GM12878 (cell line): ENCODE measurements around the gene ASB3. TPM values are rescaled to one million over a fixed set of nuclear protein-coding genes. Genes with fewer than 3 reads are reported as not detected.

Source experiments
- ATAC-seq: fragments of 200-7000 bp; cut with Tn5 transposase; 3 replicates; pipeline ENCODE4 v1.9.1; 2020; ENCODE audit warnings: mild to moderate bottlenecking, moderate library complexity
- BruUV-seq: library from RNA; stranded (reverse); fragments of 400-500 nt; replicated peaks from 2 replicates; lab custom pipeline; 2021; lab: Mats Ljungman, UMichigan
- CTCF ChIA-PET: fragments of 300-600 bp; sonication (Branson Sonifier 250); formaldehyde crosslinking; extraction: SDS; loops from one replicate; lab custom pipeline; 2021; ENCODE audit warnings: inconsistent platforms; lab: Yijun Ruan, JAX
- POLR2A ChIA-PET: fragments of 350-600 bp; formaldehyde crosslinking; extraction: SDS; loops from one replicate; lab custom pipeline; 2021; ENCODE audit warnings: inconsistent platforms; lab: Charles Lee
- RAD21 ChIA-PET: fragments of 300-600 bp; sonication (Branson Sonifier 250); formaldehyde crosslinking; loops from one replicate; lab custom pipeline; 2023; ENCODE audit warnings: antibody characterized with exemption; ENCODE audit not compliant: unreplicated experiment; lab: Charles Lee
- SMC1A ChIA-PET: fragments of 300-600 bp; sonication (Branson Sonifier 250); formaldehyde crosslinking; loops from one replicate; lab custom pipeline; 2023; ENCODE audit not compliant: unreplicated experiment, uncharacterized antibody; lab: Charles Lee
- DNase-seq: peaks from one replicate; pipeline ENCODE4 v3.0.0-alpha.2; 2011; ENCODE audit warnings: low read depth, low spot score
- FAIRE-seq: peaks from 3 replicates; lab custom pipeline; 2011; peaks lifted over from hg19 to GRCh38; lab: Jason Lieb, UNC
- H2AFZ ChIP-seq: 2 replicates; pipeline ENCODE4 v1.6.0; 2011; ENCODE audit warnings: low read depth, low read length, control low read depth; ENCODE audit not compliant: control insufficient read depth
- H3K27ac ChIP-seq: 2 replicates; pipeline ENCODE4 v1.5.1; 2011; ENCODE audit warnings: control low read depth; ENCODE audit not compliant: control insufficient read depth, insufficient read depth
- H3K27me3 ChIP-seq, 2 experiments: replicated peaks in 1 of 2; 2 replicates each; pipeline versions ENCODE4 v1.6.0 to v1.6.1; 2011; ENCODE audit warnings: low read length in 1 of 2; ENCODE audit not compliant: control insufficient read depth in 2 of 2, insufficient read depth in 2 of 2
- H3K36me3 ChIP-seq, 2 experiments: 2 replicates each; pipeline ENCODE4 v1.5.1; 2011; ENCODE audit warnings: low read length in 1 of 2; ENCODE audit not compliant: control insufficient read depth in 2 of 2, insufficient read depth in 2 of 2
- H3K4me1 ChIP-seq: 2 replicates; pipeline ENCODE4 v1.6.1; 2011; ENCODE audit warnings: mild to moderate bottlenecking, low read length, moderate library complexity, mixed read lengths; ENCODE audit not compliant: control insufficient read depth, insufficient read depth
- H3K4me2 ChIP-seq: 2 replicates; pipeline ENCODE4 v1.6.0; 2011; ENCODE audit warnings: control low read depth; ENCODE audit not compliant: control insufficient read depth, insufficient read depth
- H3K4me3 ChIP-seq: fragments of 200-600 bp; sonication (generic); 2 replicates; pipeline ENCODE4 v1.5.1; 2016
- H3K79me2 ChIP-seq: 2 replicates; pipeline ENCODE4 v1.6.0; 2011; ENCODE audit warnings: low read length; ENCODE audit not compliant: control insufficient read depth, insufficient read depth
- H3K9ac ChIP-seq: 2 replicates; pipeline ENCODE4 v1.8.0; 2011; ENCODE audit warnings: low read length, control low read depth, mixed read lengths; ENCODE audit not compliant: control insufficient read depth, insufficient read depth
- H3K9me3 ChIP-seq: replicated peaks from 3 replicates; pipeline ENCODE4 v1.5.1; 2011; ENCODE audit warnings: mild to moderate bottlenecking, low read length; ENCODE audit not compliant: control insufficient read depth, insufficient read depth
- H4K20me1 ChIP-seq: 2 replicates; pipeline ENCODE4 v1.6.0; 2011; ENCODE audit not compliant: control insufficient read depth, insufficient read depth
- BACH1 ChIP-seq: fragments of 450-650 bp; IDR thresholded peaks from 2 replicates; pipeline ENCODE4 v1.6.1; 2017; ENCODE audit warnings: mild to moderate bottlenecking, borderline replicate concordance
- ETV6 ChIP-seq, 2 experiments: fragments of 450-650 bp in 1 of 2; IDR thresholded peaks in 1 of 2; conservative IDR thresholded peaks in 1 of 2; 2 replicates each; pipeline ENCODE4 v1.6.1; 2014; ENCODE audit warnings: antibody characterized with exemption in 1 of 2, borderline replicate concordance in 1 of 2, low read depth in 1 of 2, mild to moderate bottlenecking in 1 of 2, moderate library complexity in 1 of 2
- EZH2 ChIP-seq: IDR thresholded peaks from 2 replicates; pipeline ENCODE4 v1.6.1; 2012; ENCODE audit warnings: low read depth, mild to moderate bottlenecking, control low read depth, inconsistent platforms, low read length, borderline replicate concordance; ENCODE audit not compliant: control insufficient read depth
- IKZF2 ChIP-seq, 2 experiments: fragments of 450-650 bp; IDR thresholded peaks; 2 replicates each; pipeline ENCODE4 v1.6.1; 2017; ENCODE audit warnings: mild to moderate bottlenecking in 2 of 2, moderate library complexity in 2 of 2
- KDM1A ChIP-seq: fragments of 200-600 bp; sonication (generic); IDR thresholded peaks from 2 replicates; pipeline ENCODE4 v1.6.1; 2016; ENCODE audit warnings: borderline replicate concordance
- PKNOX1 ChIP-seq: fragments of 450-650 bp; IDR thresholded peaks from 2 replicates; pipeline ENCODE4 v1.6.1; 2016; ENCODE audit warnings: mild to moderate bottlenecking
- TCF12 ChIP-seq: IDR thresholded peaks from 2 replicates; pipeline ENCODE4 v1.6.1; 2011; ENCODE audit warnings: low read depth, mild to moderate bottlenecking, low read length
- WGBS: methylation state at CpG from one replicate; pipeline ENCODE4 v1.1.6; 2016; ENCODE audit warnings: low lambda C conversion rate; ENCODE audit not compliant: insufficient replicate concordance, insufficient coverage; ENCODE audit errors: missing lambda C conversion rate; 5-methylcytosine and 5-hydroxymethylcytosine counted together
- in situ Hi-C: fragments of 300-500 bp; cut with MboI; formaldehyde crosslinking; loops from 9 replicates; pipeline ENCODE4 v1.14.3; 2018; ENCODE audit warnings: mixed read lengths
- intact Hi-C: fragments of 100-400 bp; cut with micrococcal nuclease; formaldehyde crosslinking; loops from one replicate; pipeline ENCODE4 v1.14.2; 2022; ENCODE audit not compliant: unreplicated experiment
- polyA plus RNA-seq, 11 experiments: library from polyadenylated mRNA; depleted of rRNA in 4 of 11; unstranded in 6 of 11; stranded (reverse) in 5 of 11; fragments of >200 nt; fragmentation: Nextera tagmentation in 4 of 11; fragmentation: Illumina TruSeq in 1 of 11; extraction: Ambion mirVana in 4 of 11; extraction: Trizol in 1 of 11; gene quantifications; 1 replicate in 1 of 11; 2 replicates in 10 of 11; pipeline versions ENCODE4 v1.2.1 to v1.2.3, GENCODE V29; 2011 to 2016; ENCODE audit warnings: inconsistent platforms in 2 of 11, missing spikeins in 2 of 11, low read depth in 1 of 11
- total RNA-seq, 4 experiments: library from RNA; depleted of rRNA in 3 of 4; stranded (reverse); fragments of >200 nt in 3 of 4; fragmentation: Illumina TruSeq in 1 of 4; extraction: Trizol in 1 of 4; gene quantifications; 2 replicates each; pipeline versions ENCODE4 v1.2.1 to v1.2.3, GENCODE V29; 2013 to 2021
- TF ChIP-seq, protein P1 (sequence below): fragments of 150-350 bp; IDR thresholded peaks from 2 replicates; pipeline ENCODE4 v1.6.1; 2016; ENCODE audit warnings: low read depth, low read length
- TF ChIP-seq, protein P2 (sequence below): fragments of 450-650 bp; IDR thresholded peaks from 2 replicates; pipeline ENCODE4 v1.6.1; 2018; ENCODE audit warnings: borderline replicate concordance, mild to moderate bottlenecking; ENCODE audit not compliant: partially characterized antibody

Gene ASB3
- total and polyA plus RNA-seq, 10 of the 15 experiments (the other 5 are each of a cell fraction or from before 2014, with no cell fraction given) = 16.4 to 30.9 (median 22.6) TPM

- 67% methylated on average over 4 of the region's 4 CpGs for WGBS
- H3K36me3 ChIP-seq = no peaks in the 10 kb centered on the region
Observed at GRCh38 chr2:53636109-53636508, 150.6 kb downstream of the ASB3 start.

DNA sequence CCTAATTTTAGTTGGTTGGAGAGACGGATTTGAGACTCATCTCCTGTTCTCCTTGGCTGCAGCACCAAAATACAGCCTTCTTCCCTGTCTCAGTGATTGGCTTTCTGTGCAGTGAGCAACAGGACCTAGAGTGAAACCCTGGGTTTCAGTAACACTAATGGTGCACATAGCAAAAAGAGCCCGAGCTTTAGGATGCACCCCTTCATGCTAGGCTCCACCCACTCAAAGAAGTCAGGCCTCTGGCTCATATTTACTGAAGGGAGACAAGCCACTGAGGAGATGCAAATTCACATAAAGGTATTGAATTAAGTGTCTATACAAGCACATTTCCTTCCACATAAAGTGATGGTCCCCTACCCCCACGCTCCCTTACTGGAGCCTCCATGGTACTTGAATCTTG, 151.1 kb downstream of the ASB3 start:
- H3K9ac ChIP-seq = no peak overlapping the region
- no peak overlapping the region for H3K4me3 ChIP-seq
- WGBS = 26% methylated on average over 3 of the region's 3 CpGs
- H3K27ac ChIP-seq = no peak overlapping the region
- DNase-seq (no peak), ATAC-seq (no peak), FAIRE-seq (no peak)
- POLR2A ChIA-PET = no interaction called here
- H3K4me1 ChIP-seq = no peaks in the 10 kb centered on the region
- RAD21 ChIA-PET = no interaction called here
- no peaks in the 10 kb centered on the region for H3K27me3 ChIP-seq
- no peak overlapping the region for H3K4me2 ChIP-seq
- H2AFZ ChIP-seq = no peak overlapping the region
- SMC1A ChIA-PET = no interaction called here
- no peaks in the 10 kb centered on the region for H3K9me3 ChIP-seq
- intact Hi-C loops (no loop called here), in situ Hi-C loops (no loop called here)
- no peaks in the 10 kb centered on the region for H4K20me1 ChIP-seq
- BruUV-seq = no TSS peak
- H3K79me2 ChIP-seq = no peaks in the 10 kb centered on the region
- no peaks in the 10 kb centered on the region for H3K36me3 ChIP-seq
- CTCF ChIA-PET = no interaction called here
- TF ChIP-seq, protein P1, sequence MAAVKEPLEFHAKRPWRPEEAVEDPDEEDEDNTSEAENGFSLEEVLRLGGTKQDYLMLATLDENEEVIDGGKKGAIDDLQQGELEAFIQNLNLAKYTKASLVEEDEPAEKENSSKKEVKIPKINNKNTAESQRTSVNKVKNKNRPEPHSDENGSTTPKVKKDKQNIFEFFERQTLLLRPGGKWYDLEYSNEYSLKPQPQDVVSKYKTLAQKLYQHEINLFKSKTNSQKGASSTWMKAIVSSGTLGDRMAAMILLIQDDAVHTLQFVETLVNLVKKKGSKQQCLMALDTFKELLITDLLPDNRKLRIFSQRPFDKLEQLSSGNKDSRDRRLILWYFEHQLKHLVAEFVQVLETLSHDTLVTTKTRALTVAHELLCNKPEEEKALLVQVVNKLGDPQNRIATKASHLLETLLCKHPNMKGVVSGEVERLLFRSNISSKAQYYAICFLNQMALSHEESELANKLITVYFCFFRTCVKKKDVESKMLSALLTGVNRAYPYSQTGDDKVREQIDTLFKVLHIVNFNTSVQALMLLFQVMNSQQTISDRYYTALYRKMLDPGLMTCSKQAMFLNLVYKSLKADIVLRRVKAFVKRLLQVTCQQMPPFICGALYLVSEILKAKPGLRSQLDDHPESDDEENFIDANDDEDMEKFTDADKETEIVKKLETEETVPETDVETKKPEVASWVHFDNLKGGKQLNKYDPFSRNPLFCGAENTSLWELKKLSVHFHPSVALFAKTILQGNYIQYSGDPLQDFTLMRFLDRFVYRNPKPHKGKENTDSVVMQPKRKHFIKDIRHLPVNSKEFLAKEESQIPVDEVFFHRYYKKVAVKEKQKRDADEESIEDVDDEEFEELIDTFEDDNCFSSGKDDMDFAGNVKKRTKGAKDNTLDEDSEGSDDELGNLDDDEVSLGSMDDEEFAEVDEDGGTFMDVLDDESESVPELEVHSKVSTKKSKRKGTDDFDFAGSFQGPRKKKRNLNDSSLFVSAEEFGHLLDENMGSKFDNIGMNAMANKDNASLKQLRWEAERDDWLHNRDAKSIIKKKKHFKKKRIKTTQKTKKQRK = no peak
- no peak for TF ChIP-seq BACH1
- no peak for TF ChIP-seq TCF12
- TF ChIP-seq ETV6 (conservative IDR thresholded peaks at IDR 0.05 in 1 of 2, IDR thresholded peaks at IDR 0.05 in 1 of 2; ENCODE audit: borderline replicate concordance in 1 of 2, low read depth in 1 of 2) = no peak
- no peak for TF ChIP-seq EZH2
- TF ChIP-seq, protein P2, sequence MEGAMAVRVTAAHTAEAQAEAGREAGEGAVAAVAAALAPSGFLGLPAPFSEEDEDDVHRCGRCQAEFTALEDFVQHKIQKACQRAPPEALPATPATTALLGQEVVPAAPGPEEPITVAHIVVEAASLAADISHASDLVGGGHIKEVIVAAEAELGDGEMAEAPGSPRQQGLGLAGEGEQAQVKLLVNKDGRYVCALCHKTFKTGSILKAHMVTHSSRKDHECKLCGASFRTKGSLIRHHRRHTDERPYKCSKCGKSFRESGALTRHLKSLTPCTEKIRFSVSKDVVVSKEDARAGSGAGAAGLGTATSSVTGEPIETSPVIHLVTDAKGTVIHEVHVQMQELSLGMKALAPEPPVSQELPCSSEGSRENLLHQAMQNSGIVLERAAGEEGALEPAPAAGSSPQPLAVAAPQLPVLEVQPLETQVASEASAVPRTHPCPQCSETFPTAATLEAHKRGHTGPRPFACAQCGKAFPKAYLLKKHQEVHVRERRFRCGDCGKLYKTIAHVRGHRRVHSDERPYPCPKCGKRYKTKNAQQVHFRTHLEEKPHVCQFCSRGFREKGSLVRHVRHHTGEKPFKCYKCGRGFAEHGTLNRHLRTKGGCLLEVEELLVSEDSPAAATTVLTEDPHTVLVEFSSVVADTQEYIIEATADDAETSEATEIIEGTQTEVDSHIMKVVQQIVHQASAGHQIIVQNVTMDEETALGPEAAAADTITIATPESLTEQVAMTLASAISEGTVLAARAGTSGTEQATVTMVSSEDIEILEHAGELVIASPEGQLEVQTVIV = no peak

More at GRCh38 chr2:53636109-53636508, 150.6 kb downstream of the ASB3 start:
- intact Hi-C loops = no loop called here
- no peak for DNase-seq
- TF ChIP-seq KDM1A = no peak
- no peak for TF ChIP-seq IKZF2 (IDR thresholded peaks at IDR 0.05)
- TF ChIP-seq PKNOX1 = no peak
- TF ChIP-seq, all 136 proteins: peak for 0
- no peaks in the 10 kb centered on the region for H4K20me1 ChIP-seq
- H3K4me2 ChIP-seq = no peak overlapping the region
- no peaks in the 10 kb centered on the region for H3K4me1 ChIP-seq
- no peak overlapping the region for H3K4me3 ChIP-seq
- ATAC-seq (no peak), FAIRE-seq (no peak)
- in situ Hi-C loops = no loop called here
- H2AFZ ChIP-seq = no peak overlapping the region
- H3K9ac ChIP-seq = no peak overlapping the region
- H3K27me3 ChIP-seq = no peaks in the 10 kb centered on the region
- no TSS peak for BruUV-seq
- no peaks in the 10 kb centered on the region for H3K79me2 ChIP-seq
- H3K27ac ChIP-seq = no peak overlapping the region
- no peaks in the 10 kb centered on the region for H3K9me3 ChIP-seq
- SMC1A ChIA-PET = no interaction called here
- POLR2A ChIA-PET = no interaction called here
- RAD21 ChIA-PET = no interaction called here
- CTCF ChIA-PET = no interaction called here
